AML-193 (cell line): Measurements from ENCODE around the gene ZNF778.

ENCODE experiments used
- DNase-seq, 2 experiments: peaks; one replicate each; lab custom pipeline; 2025; lab: John Stamatoyannopoulos, UW

ZNF778 gene

DNA sequence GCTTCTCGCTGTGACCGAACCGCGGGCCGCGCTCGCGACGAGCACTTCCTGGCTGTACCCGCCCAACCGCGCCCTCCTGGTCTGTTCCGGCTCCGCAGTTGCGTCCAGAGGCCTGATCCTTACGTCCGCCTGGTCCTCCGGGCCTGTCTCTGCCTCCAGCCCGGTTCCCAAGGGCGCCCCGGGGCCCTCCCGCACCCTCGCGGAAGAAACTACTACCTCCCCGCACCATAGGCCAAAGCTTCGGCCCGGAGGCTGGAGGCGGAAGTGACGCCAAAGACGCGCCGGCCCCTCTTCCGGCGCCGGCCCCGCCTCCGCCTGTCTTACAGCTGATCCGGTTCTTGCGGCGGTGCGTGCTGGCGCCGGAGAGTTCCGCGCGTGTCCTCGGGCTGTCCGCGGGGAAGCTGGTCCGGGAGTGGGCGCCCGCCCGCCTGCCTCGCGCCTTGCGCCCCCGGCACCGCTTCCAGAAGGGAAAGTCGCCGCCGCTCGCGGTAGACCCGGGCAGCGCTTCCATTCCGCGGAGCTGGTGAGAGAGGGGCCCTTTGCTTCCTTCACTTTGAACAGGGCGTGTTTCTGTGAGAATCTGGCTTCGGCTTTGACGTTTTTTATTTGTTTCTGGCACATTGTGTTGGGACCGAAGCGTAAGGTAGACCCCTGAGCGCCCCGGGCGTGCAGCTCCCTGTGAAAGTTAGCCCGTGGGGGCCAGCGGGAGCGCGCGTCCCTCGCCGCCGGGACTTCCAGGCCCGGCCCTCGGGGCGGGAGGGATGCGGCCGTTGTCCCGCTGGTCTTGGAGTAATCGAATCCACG is at the start of gene ZNF778:
ZNF778 (plus strand) TSS at position 316 of the 804 bp plus-strand sequence. CDS start 3,425 bp downstream, outside the sequence.
- DNase-seq: peak; percentile 78 to 80

DNA sequence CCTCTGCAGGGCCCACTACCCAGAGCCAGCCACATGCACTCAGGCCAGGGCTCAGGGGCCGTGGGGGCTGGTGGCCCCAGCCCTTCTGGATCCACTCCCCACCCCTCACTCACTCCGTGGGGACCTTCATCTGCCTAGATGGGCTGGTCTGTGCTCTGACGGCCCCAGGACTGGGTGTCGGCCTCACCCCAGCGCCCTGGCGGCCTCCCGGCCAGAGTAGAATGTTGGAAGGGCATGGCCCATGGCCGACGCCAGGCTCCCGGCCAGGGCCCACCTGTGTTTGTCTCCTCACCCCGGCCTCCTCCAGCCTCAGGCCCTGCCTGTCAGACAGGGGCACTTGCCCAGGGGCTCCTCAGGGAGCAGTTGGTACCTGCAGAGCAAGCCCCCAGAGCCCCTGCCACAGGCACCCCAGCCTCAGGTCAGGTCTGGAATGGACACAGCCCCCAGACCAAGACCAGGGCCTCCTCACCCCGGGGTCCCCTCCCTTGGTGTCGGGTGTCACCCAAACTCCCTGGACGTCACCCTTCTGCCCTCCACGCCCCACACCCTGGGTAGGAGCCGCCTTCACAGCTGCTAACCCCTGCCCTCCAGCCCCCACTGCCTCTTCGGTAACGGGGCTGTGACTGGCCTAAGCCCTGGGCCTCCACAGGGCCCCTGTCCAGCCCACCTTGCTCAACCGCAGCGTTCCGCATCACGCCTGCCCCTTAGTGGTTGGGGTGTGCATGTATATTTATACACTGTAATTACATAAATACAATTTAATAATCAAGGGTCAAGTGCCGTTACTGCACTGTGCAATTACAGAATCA is 48.9 kb upstream of the ZNF778 start:
- DNase-seq: no peak

DNA sequence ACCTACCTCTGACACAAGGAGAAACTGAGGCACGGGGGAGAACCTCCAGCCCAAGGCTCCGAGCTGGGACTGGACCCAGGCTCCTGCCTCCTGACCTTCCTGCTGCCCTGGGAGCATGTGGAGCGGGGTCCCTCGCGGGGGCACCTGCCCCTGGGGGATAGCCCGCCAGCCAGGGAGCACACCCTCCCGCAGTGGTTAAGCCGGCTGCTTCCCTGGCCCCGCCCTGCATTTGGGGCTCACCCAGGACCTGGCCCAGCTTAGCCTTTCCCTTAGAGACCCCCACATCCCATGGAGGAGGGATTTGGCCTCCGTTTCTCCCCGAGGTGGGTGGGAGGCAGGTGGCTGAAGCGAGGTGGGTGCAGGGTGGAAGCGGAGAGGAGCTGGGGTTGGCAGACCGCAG is 47.7 kb upstream of the ZNF778 start:
- DNase-seq: no peak

DNA sequence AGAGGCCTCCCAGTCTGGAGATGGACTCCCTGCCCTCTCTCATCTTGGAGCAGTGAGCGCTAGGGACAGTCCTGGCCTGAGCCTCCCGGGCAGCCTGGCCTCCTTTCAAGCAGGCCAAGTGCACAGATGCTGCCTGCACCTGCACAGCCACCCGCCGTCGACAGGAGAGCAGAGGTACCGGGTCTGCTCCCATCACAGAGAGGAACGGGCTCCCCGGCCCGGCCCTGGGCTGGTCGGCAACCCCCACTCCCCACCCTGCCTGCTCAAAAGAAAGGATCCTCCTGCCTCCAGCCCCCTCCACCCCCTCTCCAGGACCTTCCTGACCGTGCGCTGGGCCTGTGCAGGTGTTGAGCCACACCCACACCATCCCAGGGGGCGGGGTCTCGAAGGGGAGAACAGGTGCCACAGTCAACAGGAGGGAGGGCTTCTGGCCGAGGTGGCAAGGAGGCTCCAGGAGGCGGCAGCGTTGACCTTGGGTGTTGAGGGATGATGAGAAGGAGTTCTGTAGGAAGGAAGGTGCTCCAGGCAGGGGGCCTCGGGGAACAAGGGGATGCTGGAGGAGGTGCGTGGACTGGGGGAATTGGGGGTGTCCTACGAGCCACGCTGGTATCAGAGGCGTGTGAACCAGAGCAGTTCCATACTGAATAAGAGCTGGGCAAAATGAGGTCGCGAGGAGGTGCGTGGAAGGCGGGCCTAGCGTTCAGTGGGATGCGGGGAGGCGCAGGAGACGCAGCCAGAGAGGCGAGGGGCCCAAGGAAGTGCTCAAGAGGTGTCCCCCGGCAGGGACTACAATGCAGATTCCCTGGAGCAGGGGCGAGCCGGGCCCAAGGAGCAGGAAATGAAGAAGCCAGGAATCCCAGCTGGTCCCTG is 46.9 kb upstream of the ZNF778 start:
- no peak for DNase-seq

DNA sequence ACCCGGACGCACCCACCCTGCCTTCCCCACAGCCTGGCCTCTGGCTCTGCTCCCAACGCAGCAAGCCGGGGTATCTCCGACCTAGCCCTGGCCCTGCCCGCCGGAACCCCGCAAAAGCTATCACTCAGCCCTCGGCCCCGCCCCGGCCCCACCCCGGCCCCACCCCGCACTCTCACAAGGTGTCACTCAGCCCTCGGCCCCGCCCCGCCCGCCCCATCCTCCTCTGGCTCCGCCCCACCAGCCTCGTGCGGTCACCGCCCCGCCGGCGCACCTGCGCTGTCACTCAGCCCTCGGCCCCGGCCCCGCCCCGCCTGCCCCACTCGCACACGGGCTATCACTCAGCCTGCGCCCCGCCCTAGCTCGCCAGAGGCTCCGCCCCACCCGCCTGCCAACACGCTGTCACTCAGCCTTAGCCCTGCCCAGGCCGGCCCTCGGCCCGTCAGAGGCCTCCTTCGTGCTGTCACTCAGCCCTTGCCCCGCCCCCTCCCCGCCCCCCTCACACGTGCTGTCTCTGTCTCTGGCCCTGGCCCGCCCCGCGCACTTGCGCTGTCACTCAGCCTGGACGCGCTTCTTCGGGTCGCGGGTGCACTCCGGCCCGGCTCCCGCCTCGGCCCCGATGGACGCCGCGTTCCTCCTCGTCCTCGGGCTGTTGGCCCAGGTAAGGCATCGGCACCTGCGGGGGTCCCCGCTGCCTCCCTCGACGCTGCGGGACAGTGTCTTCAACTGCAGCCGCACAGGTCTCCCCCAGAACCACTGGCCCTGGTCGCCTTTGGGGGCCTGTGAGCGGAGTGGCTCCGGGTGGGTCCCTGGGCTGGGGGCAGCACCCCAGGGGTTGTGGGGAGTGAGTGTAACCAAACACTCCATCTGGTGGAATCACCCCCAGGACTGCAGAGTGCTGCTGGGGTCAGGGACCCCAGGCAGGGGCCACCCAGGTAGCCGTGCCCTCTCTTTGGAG is 46.0 kb upstream of the ZNF778 start, which contains the start of gene CDH15:
CDH15 (plus strand) TSS at position 533 of the 955 bp plus-strand sequence; CDS start at position 617, 84 bp downstream.
- DNase-seq: peak; percentile 72 to 79

- DNase-seq: no peak
Measured at GRCh38 chr16:89172171-89172527, 45.4 kb upstream of the ZNF778 start.

GRCh38 chr16:89172528-89173173 is 44.9 kb upstream of the ZNF778 start:
- DNase-seq: no peak

- DNase-seq: no peak
Measured at GRCh38 chr16:89173174-89173921, 44.2 kb upstream of the ZNF778 start.

- DNase-seq: no peak
Measured at GRCh38 chr16:89174055-89174827, 43.3 kb upstream of the ZNF778 start.

DNA sequence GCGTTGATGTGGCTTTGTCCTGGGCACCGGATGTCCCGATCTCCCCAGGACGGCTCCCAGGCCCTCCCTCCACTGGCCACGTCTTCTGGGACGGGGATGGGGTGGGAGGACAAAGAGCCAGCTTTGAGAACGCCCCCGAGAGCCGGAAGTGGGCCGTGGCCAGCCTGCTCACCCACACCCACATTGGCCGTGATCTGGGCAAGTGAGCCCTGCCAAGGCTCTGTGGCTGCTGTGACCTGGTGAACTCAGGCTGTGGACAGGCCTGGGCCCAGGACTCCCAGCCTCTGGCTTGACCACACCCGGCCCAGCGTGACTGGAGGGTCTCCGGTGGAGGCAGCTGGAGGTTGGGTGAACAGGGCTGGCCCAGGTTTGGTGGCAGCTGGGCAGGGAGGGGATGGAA is 42.6 kb upstream of the ZNF778 start:
- no peak for DNase-seq

GRCh38 chr16:89175280-89176146 is 42.0 kb upstream of the ZNF778 start:
- DNase-seq: no peak

DNA sequence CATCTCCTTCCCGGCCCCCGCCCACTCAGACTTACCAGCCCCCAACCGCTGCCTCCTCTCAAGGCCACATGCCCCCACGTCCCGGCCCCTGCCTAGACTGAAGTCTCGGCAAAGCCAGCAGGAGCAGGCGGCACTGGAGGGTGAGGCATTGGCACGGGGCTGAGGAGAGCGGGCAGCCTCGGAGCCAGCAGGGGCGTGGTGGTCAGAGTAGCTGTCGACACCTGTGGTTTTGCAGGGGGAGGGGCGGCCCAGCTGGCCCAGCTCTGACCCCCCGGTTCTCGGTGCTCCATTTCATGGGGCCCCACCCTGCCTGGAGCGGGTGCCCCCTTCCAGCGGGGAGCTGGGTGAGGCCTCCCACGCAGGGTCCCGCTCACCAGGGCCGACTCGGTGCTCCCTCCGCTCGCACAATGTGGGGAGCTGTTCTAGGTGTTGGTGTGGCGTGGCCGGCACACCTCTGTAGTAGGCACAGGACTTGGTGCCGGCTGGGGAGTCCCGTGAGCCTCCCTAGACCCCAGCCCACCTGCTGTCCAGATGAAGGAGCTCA is 41.3 kb upstream of the ZNF778 start:
- DNase-seq: no peak

DNA sequence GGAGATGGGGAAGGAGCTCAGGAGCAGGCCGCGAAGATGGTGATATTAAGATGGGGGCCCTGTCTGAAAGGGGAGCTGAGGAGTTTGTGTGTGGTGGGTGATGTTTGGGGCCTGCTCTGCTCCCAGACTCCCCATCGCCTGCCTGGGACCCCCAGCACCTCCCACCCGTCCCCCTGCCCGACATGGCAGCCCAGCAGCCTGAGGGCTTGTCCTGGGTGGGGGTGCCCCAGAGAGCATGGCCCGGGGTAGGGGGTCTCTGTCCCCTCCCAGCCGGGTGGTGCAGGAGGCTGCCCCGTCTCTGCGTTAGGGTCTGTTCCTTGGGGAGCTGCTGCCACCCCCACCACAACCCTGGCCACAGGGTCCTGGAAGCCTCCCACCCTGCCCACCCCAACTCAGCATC is 40.8 kb upstream of the ZNF778 start:
- DNase-seq: no peak

GRCh38 chr16:89177501-89177900 is 40.0 kb upstream of the ZNF778 start:
- DNase-seq: no peak

GRCh38 chr16:89178453-89179147 is 38.9 kb upstream of the ZNF778 start:
- no peak for DNase-seq

GRCh38 chr16:89179148-89179484 is 38.4 kb upstream of the ZNF778 start:
- no peak for DNase-seq

DNA sequence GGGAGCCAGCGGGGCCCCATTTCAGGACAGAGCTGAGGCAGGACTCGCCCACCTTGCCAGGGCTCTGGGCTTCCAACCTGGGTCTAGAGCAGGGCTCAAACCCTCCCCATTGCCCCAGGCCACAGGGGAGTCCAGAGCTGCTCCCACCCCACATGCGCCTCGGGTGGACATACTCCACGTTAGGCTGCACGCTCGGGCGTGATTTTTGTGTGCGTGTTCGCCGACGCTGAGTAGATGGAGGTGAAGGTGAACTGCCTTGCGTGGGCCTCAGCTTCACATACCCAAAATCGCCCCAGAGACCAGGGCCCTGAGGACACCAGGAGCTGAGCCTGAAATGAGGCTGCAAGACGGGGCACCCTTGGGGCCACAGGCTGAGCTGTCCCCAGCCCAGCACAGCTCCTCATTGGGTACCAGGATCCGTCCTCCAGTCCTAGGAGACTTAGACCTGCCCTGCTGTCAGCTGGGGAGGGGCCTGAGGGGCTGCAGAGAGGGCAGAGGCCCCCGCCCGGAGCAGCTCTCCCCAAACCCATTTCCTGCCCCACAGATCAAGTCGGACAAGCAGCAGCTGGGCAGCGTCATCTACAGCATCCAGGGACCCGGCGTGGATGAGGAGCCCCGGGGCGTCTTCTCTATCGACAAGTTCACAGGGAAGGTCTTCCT is 37.7 kb upstream of the ZNF778 start:
- DNase-seq: no peak
